GM23338 (cell line): ENCODE results near the gene CYP46A1. TPM values are rescaled to one million over a fixed set of nuclear protein-coding genes. Genes with fewer than 3 reads are reported as not detected.

Experiments used
- ATAC-seq: fragments of 200-7000 bp; cut with Tn5 transposase; 3 replicates; pipeline ENCODE4 v1.9.1; 2020
- DNase-seq: peaks from one replicate; pipeline ENCODE4 v3.0.0-alpha.2; 2015; ENCODE audit warnings: low spot score
- H2AFZ ChIP-seq: fragments of 200-600 bp; sonication (generic); 2 replicates; pipeline ENCODE4 v1.8.0; 2016; ENCODE audit warnings: antibody characterized with exemption, mild to moderate bottlenecking, moderate library complexity
- H3F3A ChIP-seq: fragments of 200-600 bp; sonication (generic); replicated peaks from 2 replicates; pipeline ENCODE4 v1.8.0; 2017; ENCODE audit warnings: antibody characterized with exemption, mixed run types, low read depth
- H3K27ac ChIP-seq: fragments of 200-600 bp; sonication (generic); 2 replicates; pipeline ENCODE4 v1.6.1; 2016; ENCODE audit warnings: low read depth
- H3K27me3 ChIP-seq: fragments of 200-600 bp; sonication (generic); 2 replicates; pipeline ENCODE4 v1.8.0; 2016; ENCODE audit warnings: mild to moderate bottlenecking, mixed run types, moderate library complexity; ENCODE audit not compliant: insufficient read depth
- H3K36me3 ChIP-seq: fragments of 200-600 bp; sonication (generic); 2 replicates; pipeline ENCODE4 v1.8.0; 2016; ENCODE audit warnings: mild to moderate bottlenecking; ENCODE audit not compliant: insufficient read depth
- H3K4me1 ChIP-seq: fragments of 200-600 bp; sonication (generic); 2 replicates; pipeline ENCODE4 v1.8.0; 2016; ENCODE audit warnings: mild to moderate bottlenecking, moderate library complexity; ENCODE audit not compliant: insufficient read depth
- H3K4me2 ChIP-seq: fragments of 200-600 bp; sonication (generic); 2 replicates; pipeline ENCODE4 v1.7.1; 2017; ENCODE audit warnings: mixed run types
- H3K4me3 ChIP-seq: fragments of 200-600 bp; sonication (generic); 2 replicates; pipeline ENCODE4 v1.6.1; 2016; ENCODE audit warnings: mixed run types
- H3K79me2 ChIP-seq: fragments of 200-600 bp; sonication (generic); replicated peaks from 2 replicates; pipeline ENCODE4 v1.8.0; 2017; ENCODE audit warnings: mild to moderate bottlenecking; ENCODE audit not compliant: insufficient read depth
- H3K9me2 ChIP-seq: fragments of 200-600 bp; sonication (generic); 2 replicates; pipeline ENCODE4 v1.8.0; 2017; ENCODE audit not compliant: insufficient read depth
- H4K20me1 ChIP-seq: fragments of 200-600 bp; sonication (generic); replicated peaks from 2 replicates; pipeline ENCODE4 v1.8.0; 2017; ENCODE audit warnings: mild to moderate bottlenecking; ENCODE audit not compliant: insufficient read depth
- H3K27ac Mint-ChIP-seq: 2 replicates; pipeline ENCODE4 v1.8.0; 2020; ENCODE audit warnings: inconsistent platforms, mild to moderate bottlenecking, moderate library complexity, mixed read lengths
- H3K27me3 Mint-ChIP-seq: 3 replicates; pipeline ENCODE4 v1.8.0; 2022; ENCODE audit warnings: low read depth, mild to moderate bottlenecking, moderate library complexity, mixed read lengths, inconsistent platforms; ENCODE audit not compliant: insufficient read depth, poor library complexity
- H3K36me3 Mint-ChIP-seq: 3 replicates; pipeline ENCODE4 v1.8.0; 2021; ENCODE audit warnings: low read depth, mild to moderate bottlenecking, inconsistent platforms, moderate library complexity, mixed read lengths
- H3K4me1 Mint-ChIP-seq: 3 replicates; pipeline ENCODE4 v1.8.0; 2020; ENCODE audit warnings: mild to moderate bottlenecking, inconsistent platforms, mixed read lengths
- H3K4me3 Mint-ChIP-seq: 3 replicates; pipeline ENCODE4 v1.8.0; 2021; ENCODE audit warnings: moderate library complexity, mild to moderate bottlenecking, inconsistent platforms, mixed read lengths
- H3K9me3 Mint-ChIP-seq: 3 replicates; pipeline ENCODE4 v1.8.0; 2020; ENCODE audit warnings: moderate library complexity, mild to moderate bottlenecking, inconsistent platforms, mixed read lengths
- CREB1 ChIP-seq: fragments of 250-450 bp; sonication (Bioruptor Pico); IDR thresholded peaks from 2 replicates; pipeline ENCODE4 v1.5.0; 2020; ENCODE audit warnings: low read depth, mild to moderate bottlenecking, moderate library complexity
- CTCF ChIP-seq, 2 experiments: fragments of 200-600 bp in 1 of 2; sonication (generic) in 1 of 2; conservative IDR thresholded peaks; 2 replicates each; pipeline versions ENCODE4 v1.5.1 to v1.6.1; 2016 to 2017; ENCODE audit warnings: antibody characterized with exemption in 2 of 2, low read depth in 2 of 2, mild to moderate bottlenecking in 2 of 2, moderate library complexity in 1 of 2
- ETS1 ChIP-seq: IDR thresholded peaks from 2 replicates; pipeline ENCODE4 v1.6.1; 2016; ENCODE audit warnings: antibody characterized with exemption
- EZH2 ChIP-seq: fragments of 200-600 bp; sonication (generic); IDR thresholded peaks from one replicate; pipeline ENCODE4 v1.8.0; 2017; ENCODE audit warnings: antibody characterized with exemption, mild to moderate bottlenecking, low read depth; ENCODE audit not compliant: unreplicated experiment
- EZH2phosphoT487 ChIP-seq: fragments of 200-600 bp; sonication (generic); IDR thresholded peaks from one replicate; pipeline ENCODE4 v1.8.1; 2018; ENCODE audit warnings: antibody characterized with exemption; ENCODE audit not compliant: unreplicated experiment
- JUNB ChIP-seq: IDR thresholded peaks from one replicate; pipeline ENCODE4 v1.6.1; 2016; ENCODE audit warnings: antibody characterized with exemption; ENCODE audit not compliant: unreplicated experiment
- NANOG ChIP-seq: IDR thresholded peaks from 2 replicates; pipeline ENCODE4 v1.6.1; 2016; ENCODE audit warnings: antibody characterized with exemption, borderline replicate concordance
- POLR2AphosphoS5 ChIP-seq: IDR thresholded peaks from 2 replicates; pipeline ENCODE4 v1.6.1; 2016; ENCODE audit warnings: antibody characterized with exemption, low read depth
- STAT1 ChIP-seq: IDR thresholded peaks from one replicate; pipeline ENCODE4 v1.6.1; 2016; ENCODE audit warnings: antibody characterized with exemption; ENCODE audit not compliant: unreplicated experiment
- ZNF114 ChIP-seq: fragments of 250-450 bp; sonication (Bioruptor Pico); IDR thresholded peaks from 2 replicates; pipeline ENCODE4 v1.5.0; 2020; ENCODE audit warnings: mild to moderate bottlenecking, moderate library complexity
- ZNF331 ChIP-seq: fragments of 250-450 bp; sonication (Bioruptor Pico); IDR thresholded peaks from 2 replicates; pipeline ENCODE4 v1.5.0; 2020; ENCODE audit warnings: low read depth, mild to moderate bottlenecking, moderate library complexity
- polyA plus RNA-seq: library from polyadenylated mRNA; unstranded; fragments of >200 nt; fragmentation: Nextera tagmentation; extraction: Ambion mirVana; gene quantifications from 2 replicates; pipeline ENCODE4 v1.2.1, GENCODE V29; 2016
- total RNA-seq: library from RNA; depleted of rRNA; stranded (reverse); fragments of >200 nt; shearing (Covaris generic); gene quantifications from 2 replicates; pipeline ENCODE4 v1.2.3, GENCODE V29; 2014
- TF ChIP-seq, protein P1 (sequence below): IDR thresholded peaks from one replicate; pipeline ENCODE4 v1.6.1; 2018; ENCODE audit warnings: antibody characterized with exemption; ENCODE audit not compliant: unreplicated experiment

CYP46A1 gene
- total and polyA plus RNA-seq, 2 experiments from 2014 or later: 0.59 to 0.66 TPM

DNA sequence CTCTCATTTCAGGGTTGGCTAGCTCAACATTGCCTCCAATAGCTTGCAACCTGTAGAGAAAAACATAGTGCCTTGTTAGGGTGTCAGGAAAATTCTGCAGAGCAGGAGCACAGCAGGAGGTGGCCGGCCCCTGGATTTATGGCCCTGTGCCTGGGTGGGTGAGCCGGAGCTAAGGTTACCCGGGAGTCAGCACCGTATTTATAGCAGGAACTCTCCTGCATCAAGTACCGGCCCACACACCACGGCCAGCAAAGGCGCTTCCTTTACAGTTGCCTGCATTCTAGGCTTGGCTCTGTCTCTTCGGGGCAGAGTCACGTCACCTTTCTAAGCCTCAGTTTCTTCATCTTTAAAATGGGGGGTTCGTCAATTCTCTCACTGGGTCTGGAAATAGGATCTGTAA is 56.3 kb downstream of the CYP46A1 start:
- peaks cover 9% of the 10 kb centered on the region for H3K27me3 Mint-ChIP-seq
- H3K4me1 ChIP-seq: peaks cover 21% of the 10 kb centered on the region
- no peak overlapping the region for H3K27ac ChIP-seq
- no peak overlapping the region for H3K4me2 ChIP-seq
- no peak for TF ChIP-seq EZH2phosphoT487
- no peak for TF ChIP-seq ETS1
- no peak for TF ChIP-seq NANOG
- no peak for TF ChIP-seq STAT1
- TF ChIP-seq ZNF331 (CRISPR knock-in tag): no peak
- H3K9me2 ChIP-seq: no peaks in the 10 kb centered on the region
- H2AFZ ChIP-seq: no peak overlapping the region
- peaks cover 3% of the 10 kb centered on the region for H3K9me3 Mint-ChIP-seq
- peaks cover 24% of the 10 kb centered on the region for H3K4me1 Mint-ChIP-seq
- H3K4me3 ChIP-seq: no peak overlapping the region
- H3K36me3 Mint-ChIP-seq: no peaks in the 10 kb centered on the region
- H3K79me2 ChIP-seq: no peaks in the 10 kb centered on the region
- no peaks in the 10 kb centered on the region for H3K27me3 ChIP-seq
- H3K4me3 Mint-ChIP-seq: no peak overlapping the region
- no peaks in the 10 kb centered on the region for H3F3A ChIP-seq
- ATAC-seq: no peak
- H3K27ac Mint-ChIP-seq: no peak overlapping the region
- no peak for DNase-seq
- H3K36me3 ChIP-seq: no peaks in the 10 kb centered on the region
- no peaks in the 10 kb centered on the region for H4K20me1 ChIP-seq

- Histone ChIP-seq H3K79me2 (no peaks in the 10 kb centered on the region), H4K20me1 (no peaks in the 10 kb centered on the region), H3K4me3 (no peak overlapping the region), H3K27ac (no peak overlapping the region), H3F3A (no peaks in the 10 kb centered on the region), H3K4me2 (no peak overlapping the region), H3K27me3 (no peaks in the 10 kb centered on the region), H3K4me1 (peaks cover 30% of the 10 kb centered on the region), H2AFZ (no peak overlapping the region), H3K9me2 (no peaks in the 10 kb centered on the region), H3K36me3 (no peaks in the 10 kb centered on the region)
- peaks cover 9% of the 10 kb centered on the region for H3K27me3 Mint-ChIP-seq
- H3K9me3 Mint-ChIP-seq: peaks cover 3% of the 10 kb centered on the region; the same call in 2 of the 3 replicates
- DNase-seq (no peak), ATAC-seq (no peak)
- H3K27ac Mint-ChIP-seq: no peak overlapping the region
- H3K4me1 Mint-ChIP-seq: peaks cover 28% of the 10 kb centered on the region
- H3K36me3 Mint-ChIP-seq: no peaks in the 10 kb centered on the region
- no peak overlapping the region for H3K4me3 Mint-ChIP-seq
- TF ChIP-seq ETS1 (no peak), POLR2AphosphoS5 (no peak), JUNB (no peak), EZH2 (no peak), ZNF114 (CRISPR knock-in tag) (no peak), ZNF331 (CRISPR knock-in tag) (no peak), CTCF (conservative IDR thresholded peaks at IDR 0.05; ENCODE audit: low read depth in 2 of 2) (no peak), NANOG (no peak), CREB1 (CRISPR knock-in tag) (no peak), STAT1 (no peak)
- TF ChIP-seq, protein P1, sequence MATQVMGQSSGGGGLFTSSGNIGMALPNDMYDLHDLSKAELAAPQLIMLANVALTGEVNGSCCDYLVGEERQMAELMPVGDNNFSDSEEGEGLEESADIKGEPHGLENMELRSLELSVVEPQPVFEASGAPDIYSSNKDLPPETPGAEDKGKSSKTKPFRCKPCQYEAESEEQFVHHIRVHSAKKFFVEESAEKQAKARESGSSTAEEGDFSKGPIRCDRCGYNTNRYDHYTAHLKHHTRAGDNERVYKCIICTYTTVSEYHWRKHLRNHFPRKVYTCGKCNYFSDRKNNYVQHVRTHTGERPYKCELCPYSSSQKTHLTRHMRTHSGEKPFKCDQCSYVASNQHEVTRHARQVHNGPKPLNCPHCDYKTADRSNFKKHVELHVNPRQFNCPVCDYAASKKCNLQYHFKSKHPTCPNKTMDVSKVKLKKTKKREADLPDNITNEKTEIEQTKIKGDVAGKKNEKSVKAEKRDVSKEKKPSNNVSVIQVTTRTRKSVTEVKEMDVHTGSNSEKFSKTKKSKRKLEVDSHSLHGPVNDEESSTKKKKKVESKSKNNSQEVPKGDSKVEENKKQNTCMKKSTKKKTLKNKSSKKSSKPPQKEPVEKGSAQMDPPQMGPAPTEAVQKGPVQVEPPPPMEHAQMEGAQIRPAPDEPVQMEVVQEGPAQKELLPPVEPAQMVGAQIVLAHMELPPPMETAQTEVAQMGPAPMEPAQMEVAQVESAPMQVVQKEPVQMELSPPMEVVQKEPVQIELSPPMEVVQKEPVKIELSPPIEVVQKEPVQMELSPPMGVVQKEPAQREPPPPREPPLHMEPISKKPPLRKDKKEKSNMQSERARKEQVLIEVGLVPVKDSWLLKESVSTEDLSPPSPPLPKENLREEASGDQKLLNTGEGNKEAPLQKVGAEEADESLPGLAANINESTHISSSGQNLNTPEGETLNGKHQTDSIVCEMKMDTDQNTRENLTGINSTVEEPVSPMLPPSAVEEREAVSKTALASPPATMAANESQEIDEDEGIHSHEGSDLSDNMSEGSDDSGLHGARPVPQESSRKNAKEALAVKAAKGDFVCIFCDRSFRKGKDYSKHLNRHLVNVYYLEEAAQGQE: no peak
Observed at GRCh38 chr14:99741227-99741976, 57.3 kb downstream of the CYP46A1 start.
